ENCODE measurements around the gene DPYD. TPM values are rescaled to one million over a fixed set of nuclear protein-coding genes. Genes with fewer than 3 reads are reported as not detected.

The DPYD gene
- total RNA-seq, 1 donor from 2014 or later: 12.8 TPM

DNA sequence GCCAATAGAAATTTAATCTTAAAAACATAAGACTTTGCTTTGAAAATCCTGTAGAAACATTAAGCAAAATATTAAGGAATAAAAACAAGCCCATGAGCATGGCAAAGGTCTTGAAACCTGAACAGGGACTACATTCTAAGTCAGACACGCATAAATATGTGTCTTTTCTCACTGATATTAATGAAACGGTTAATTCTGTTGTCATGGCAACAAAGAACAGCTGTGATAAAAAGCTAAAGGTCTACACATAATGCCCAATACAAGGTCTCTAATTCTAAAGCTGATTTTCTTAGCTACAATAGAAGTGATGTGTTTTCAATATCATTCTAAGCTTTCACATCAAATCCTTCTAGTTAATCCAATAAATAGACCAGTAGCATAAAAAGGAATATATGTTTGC lies 867.6 kb downstream of the DPYD start:
- Mint-ChIP-seq H3K4me3 (ENCODE audit: unreplicated experiment) (no peak overlapping the region), H3K9me3 (ENCODE audit: unreplicated experiment) (peaks cover 12% of the 10 kb centered on the region), H3K27me3 (ENCODE audit: unreplicated experiment) (no peaks in the 10 kb centered on the region), H3K4me1 (ENCODE audit: low read depth, unreplicated experiment) (peaks cover 6% of the 10 kb centered on the region), H3K36me3 (ENCODE audit: unreplicated experiment) (peaks cover 15% of the 10 kb centered on the region), H3K27ac (ENCODE audit: unreplicated experiment) (no peak overlapping the region)
- TF ChIP-seq, protein P1, sequence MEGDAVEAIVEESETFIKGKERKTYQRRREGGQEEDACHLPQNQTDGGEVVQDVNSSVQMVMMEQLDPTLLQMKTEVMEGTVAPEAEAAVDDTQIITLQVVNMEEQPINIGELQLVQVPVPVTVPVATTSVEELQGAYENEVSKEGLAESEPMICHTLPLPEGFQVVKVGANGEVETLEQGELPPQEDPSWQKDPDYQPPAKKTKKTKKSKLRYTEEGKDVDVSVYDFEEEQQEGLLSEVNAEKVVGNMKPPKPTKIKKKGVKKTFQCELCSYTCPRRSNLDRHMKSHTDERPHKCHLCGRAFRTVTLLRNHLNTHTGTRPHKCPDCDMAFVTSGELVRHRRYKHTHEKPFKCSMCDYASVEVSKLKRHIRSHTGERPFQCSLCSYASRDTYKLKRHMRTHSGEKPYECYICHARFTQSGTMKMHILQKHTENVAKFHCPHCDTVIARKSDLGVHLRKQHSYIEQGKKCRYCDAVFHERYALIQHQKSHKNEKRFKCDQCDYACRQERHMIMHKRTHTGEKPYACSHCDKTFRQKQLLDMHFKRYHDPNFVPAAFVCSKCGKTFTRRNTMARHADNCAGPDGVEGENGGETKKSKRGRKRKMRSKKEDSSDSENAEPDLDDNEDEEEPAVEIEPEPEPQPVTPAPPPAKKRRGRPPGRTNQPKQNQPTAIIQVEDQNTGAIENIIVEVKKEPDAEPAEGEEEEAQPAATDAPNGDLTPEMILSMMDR (IDR thresholded peaks at IDR 0.05; ENCODE audit: partially characterized antibody, unreplicated experiment): no peak
- DNase-seq: no peak

DNA sequence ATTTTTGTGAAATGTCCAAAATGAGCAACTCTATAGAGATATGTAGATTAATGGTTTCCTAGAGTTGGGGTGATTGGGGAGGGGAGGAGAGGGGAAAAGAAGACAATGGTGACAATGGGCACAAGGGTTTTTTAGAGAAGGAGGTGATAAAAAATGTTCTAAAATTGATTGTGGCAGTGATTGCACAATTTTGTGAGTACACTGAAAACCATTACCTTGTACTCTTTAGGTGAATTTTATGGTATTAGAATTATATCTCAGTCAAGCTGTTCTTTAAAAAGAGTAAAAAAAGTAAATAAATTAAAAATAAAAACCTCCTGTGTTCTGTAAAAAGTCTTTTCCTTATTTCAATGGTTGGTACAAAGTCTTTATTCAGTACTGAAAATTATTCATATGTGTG lies 869.0 kb downstream of the DPYD start:
- H3K27me3 Mint-ChIP-seq (ENCODE audit: unreplicated experiment): no peaks in the 10 kb centered on the region
- H3K4me1 Mint-ChIP-seq (ENCODE audit: low read depth, unreplicated experiment): peaks cover 6% of the 10 kb centered on the region
- H3K4me3 Mint-ChIP-seq (ENCODE audit: unreplicated experiment): no peak overlapping the region
- DNase-seq: no peak
- peaks cover 15% of the 10 kb centered on the region for H3K36me3 Mint-ChIP-seq (ENCODE audit: unreplicated experiment)
- TF ChIP-seq, protein P1 (IDR thresholded peaks at IDR 0.05; ENCODE audit: partially characterized antibody, unreplicated experiment): no peak
- no peak overlapping the region for H3K27ac Mint-ChIP-seq (ENCODE audit: unreplicated experiment)
- peaks cover 8% of the 10 kb centered on the region for H3K9me3 Mint-ChIP-seq (ENCODE audit: unreplicated experiment)

DNA sequence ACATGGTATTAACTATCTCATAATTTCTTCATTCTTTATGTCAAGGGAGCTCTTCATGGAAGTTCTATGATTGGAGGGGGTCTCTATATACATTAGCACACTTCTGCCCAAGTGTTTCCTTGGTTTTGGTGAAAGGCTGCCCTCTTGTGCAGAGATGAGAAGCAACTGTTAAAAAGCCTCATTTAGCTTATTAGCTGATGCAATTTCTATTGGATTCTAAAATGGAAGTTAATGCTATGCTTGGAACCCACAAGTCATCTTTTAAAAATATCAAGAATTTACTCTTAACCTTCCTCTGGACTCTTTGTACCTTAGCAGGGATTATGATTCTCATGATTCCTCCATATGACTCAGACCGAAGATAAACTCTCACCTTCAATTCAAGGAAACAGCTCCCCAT lies 870.3 kb downstream of the DPYD start:
- DNase-seq: no peak
- Mint-ChIP-seq H3K27ac (ENCODE audit: unreplicated experiment) (no peak overlapping the region), H3K4me1 (ENCODE audit: low read depth, unreplicated experiment) (peaks cover 6% of the 10 kb centered on the region), H3K27me3 (ENCODE audit: unreplicated experiment) (no peaks in the 10 kb centered on the region), H3K9me3 (ENCODE audit: unreplicated experiment) (peaks cover 1% of the 10 kb centered on the region), H3K4me3 (ENCODE audit: unreplicated experiment) (no peak overlapping the region), H3K36me3 (ENCODE audit: unreplicated experiment) (peaks cover 5% of the 10 kb centered on the region)
- TF ChIP-seq, protein P1 (IDR thresholded peaks at IDR 0.05; ENCODE audit: partially characterized antibody, unreplicated experiment): peak; percentile 26

DNA sequence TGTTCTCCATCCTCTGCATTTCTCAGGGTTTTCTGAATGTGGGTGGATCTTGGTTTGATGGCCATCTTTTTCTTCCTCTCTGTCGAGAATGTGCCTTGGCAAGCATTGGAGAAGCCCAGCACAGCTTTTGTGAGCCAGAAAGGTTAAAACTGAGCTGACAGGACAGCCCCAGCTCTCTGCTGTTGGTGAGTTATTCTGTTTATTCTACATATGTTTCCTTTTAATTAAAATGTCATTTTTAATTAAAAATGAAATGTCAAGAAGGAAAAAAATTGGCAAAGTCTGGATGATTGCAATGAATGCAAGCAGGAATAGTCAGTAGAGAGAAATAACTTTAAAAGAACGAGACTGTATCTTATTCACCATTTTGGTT lies 873.4 kb downstream of the DPYD start:
- Mint-ChIP-seq H3K4me1 (ENCODE audit: low read depth, unreplicated experiment) (peaks cover 6% of the 10 kb centered on the region), H3K27ac (ENCODE audit: unreplicated experiment) (no peak overlapping the region), H3K4me3 (ENCODE audit: unreplicated experiment) (no peak overlapping the region), H3K9me3 (ENCODE audit: unreplicated experiment) (peaks cover 3% of the 10 kb centered on the region), H3K36me3 (ENCODE audit: unreplicated experiment) (peaks cover 10% of the 10 kb centered on the region), H3K27me3 (ENCODE audit: unreplicated experiment) (no peaks in the 10 kb centered on the region)
- no peak for DNase-seq
- TF ChIP-seq, protein P1 (IDR thresholded peaks at IDR 0.05; ENCODE audit: partially characterized antibody, unreplicated experiment): no peak

DNA sequence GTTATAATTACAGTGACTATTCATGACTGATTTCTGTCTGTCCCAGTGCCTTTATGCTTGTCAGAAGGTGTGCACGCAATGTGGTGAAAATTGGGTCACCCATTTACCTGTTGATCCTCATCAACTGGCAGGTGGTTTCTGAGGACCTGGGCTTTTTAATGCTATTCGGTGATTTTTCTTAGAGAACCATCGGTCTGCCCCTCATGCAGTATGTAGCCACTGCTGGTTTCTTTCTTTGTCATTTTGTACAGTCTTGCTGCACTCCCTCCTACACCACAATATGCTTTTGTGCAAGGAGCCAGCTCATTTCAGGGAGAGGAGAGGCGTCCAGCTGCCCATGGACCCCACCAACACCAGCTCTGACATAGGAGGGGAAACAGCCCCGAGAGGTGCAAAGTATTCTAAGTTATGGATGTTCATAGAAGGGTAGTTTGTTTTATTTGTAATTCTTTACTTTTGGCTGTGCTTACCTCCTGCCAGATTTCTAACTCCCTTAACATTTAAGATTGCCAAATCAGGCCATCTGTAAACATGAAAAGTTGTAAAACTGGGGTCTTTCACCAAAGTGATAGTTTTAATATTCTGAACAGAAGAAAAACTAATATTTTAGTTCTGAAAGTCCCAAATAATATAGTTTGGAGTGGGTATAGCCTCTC lies 873.9 kb downstream of the DPYD start:
- H3K4me1 Mint-ChIP-seq (ENCODE audit: low read depth, unreplicated experiment): peaks cover 6% of the 10 kb centered on the region
- H3K27me3 Mint-ChIP-seq (ENCODE audit: unreplicated experiment): no peaks in the 10 kb centered on the region
- H3K36me3 Mint-ChIP-seq (ENCODE audit: unreplicated experiment): peaks cover 13% of the 10 kb centered on the region
- no peak overlapping the region for H3K27ac Mint-ChIP-seq (ENCODE audit: unreplicated experiment)
- no peak overlapping the region for H3K4me3 Mint-ChIP-seq (ENCODE audit: unreplicated experiment)
- peaks cover 3% of the 10 kb centered on the region for H3K9me3 Mint-ChIP-seq (ENCODE audit: unreplicated experiment)
- TF ChIP-seq, protein P1 (IDR thresholded peaks at IDR 0.05; ENCODE audit: partially characterized antibody, unreplicated experiment): no peak
- DNase-seq: no peak

Data from glutamatergic neuron (in vitro differentiated cells).